ENCODE measurements around the gene CASZ1. TPM values are rescaled to one million over a fixed set of nuclear protein-coding genes. Genes with fewer than 3 reads are reported as not detected.

The CASZ1 gene
- total and polyA plus RNA-seq, 2 donors (not counting 3 experiments of a cell fraction or from before 2014, with no cell fraction given), result 1.5 to 5.2 TPM

GRCh38 chr1:10819198-10819901 is 22.9 kb upstream of the CASZ1 start:
- FAIRE-seq (no peak), DNase-seq (ENCODE audit: low read depth, low spot score) (no peak)
- Histone ChIP-seq H3K79me2 (ENCODE audit: control insufficient read depth, insufficient read depth, low read length) (no peaks in the 10 kb centered on the region), H3K27ac (ENCODE audit: insufficient read depth, low read depth, low read length) (no peak overlapping the region), H3K27me3 (ENCODE audit: control insufficient read depth in 2 of 2, insufficient read depth in 2 of 2, low read length in 2 of 2) (peaks cover 0 to 1% of the 10 kb centered on the region in 2 experiments), H3K4me2 (ENCODE audit: insufficient read depth, low read length) (no peak overlapping the region), H3K4me1 (ENCODE audit: control insufficient read depth, extremely low read depth, insufficient read depth, low read length) (no peaks in the 10 kb centered on the region), H3K4me3 (replicated peaks in 1 of 3; ENCODE audit: insufficient read depth in 1 of 3, low read depth in 1 of 3, low read length in 3 of 3) (no peak overlapping the region), H3K36me3 (ENCODE audit: control insufficient read depth in 2 of 2, extremely low read depth in 1 of 2, insufficient read depth in 2 of 2, low read length in 2 of 2) (no peaks in the 10 kb centered on the region), H3K9ac (replicated peaks; ENCODE audit: extremely low read depth, insufficient read depth, low read length) (no peak overlapping the region), H4K20me1 (replicated peaks; ENCODE audit: control insufficient read depth, extremely low read depth, insufficient read depth, low read length) (no peaks in the 10 kb centered on the region), H3K9me3 (replicated peaks; ENCODE audit: control insufficient read depth, insufficient read depth, low read length) (no peaks in the 10 kb centered on the region), H2AFZ (ENCODE audit: low read depth, low read length) (no peak overlapping the region), H3K9me1 (replicated peaks; ENCODE audit: control insufficient read depth, extremely low read depth, insufficient read depth, low read length) (no peaks in the 10 kb centered on the region)
- dilution Hi-C loops (cut with MboI; ENCODE audit: extremely low pct_ligation_motif_present, low sequenced_read_pairs), result no loop called here
- TF ChIP-seq JUN (IDR thresholded peaks at IDR 0.05; ENCODE audit: borderline replicate concordance, insufficient read depth, insufficient read length, low read depth) (no peak), MYC (IDR thresholded peaks at IDR 0.05; ENCODE audit: low read depth, low read length) (no peak), FOS (IDR thresholded peaks at IDR 0.05; ENCODE audit: borderline replicate concordance, insufficient read depth, low read length) (no peak), GATA2 (IDR thresholded peaks at IDR 0.05; ENCODE audit: insufficient read depth, insufficient read length, low read depth, low read length) (no peak), EZH2 (IDR thresholded peaks at IDR 0.05; ENCODE audit: borderline replicate concordance, low read depth, low read length, severe bottlenecking) (no peak), POLR2AphosphoS5 (IDR thresholded peaks at IDR 0.05; ENCODE audit: insufficient read depth, low read depth, low read length) (no peak), POLR2A (IDR thresholded peaks at IDR 0.05; ENCODE audit: low read depth, low read length) (no peak)
- TF ChIP-seq, protein P1, sequence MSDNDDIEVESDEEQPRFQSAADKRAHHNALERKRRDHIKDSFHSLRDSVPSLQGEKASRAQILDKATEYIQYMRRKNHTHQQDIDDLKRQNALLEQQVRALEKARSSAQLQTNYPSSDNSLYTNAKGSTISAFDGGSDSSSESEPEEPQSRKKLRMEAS (IDR thresholded peaks at IDR 0.05; ENCODE audit: insufficient read depth, insufficient read length), result no peak
- TF ChIP-seq, protein P2, sequence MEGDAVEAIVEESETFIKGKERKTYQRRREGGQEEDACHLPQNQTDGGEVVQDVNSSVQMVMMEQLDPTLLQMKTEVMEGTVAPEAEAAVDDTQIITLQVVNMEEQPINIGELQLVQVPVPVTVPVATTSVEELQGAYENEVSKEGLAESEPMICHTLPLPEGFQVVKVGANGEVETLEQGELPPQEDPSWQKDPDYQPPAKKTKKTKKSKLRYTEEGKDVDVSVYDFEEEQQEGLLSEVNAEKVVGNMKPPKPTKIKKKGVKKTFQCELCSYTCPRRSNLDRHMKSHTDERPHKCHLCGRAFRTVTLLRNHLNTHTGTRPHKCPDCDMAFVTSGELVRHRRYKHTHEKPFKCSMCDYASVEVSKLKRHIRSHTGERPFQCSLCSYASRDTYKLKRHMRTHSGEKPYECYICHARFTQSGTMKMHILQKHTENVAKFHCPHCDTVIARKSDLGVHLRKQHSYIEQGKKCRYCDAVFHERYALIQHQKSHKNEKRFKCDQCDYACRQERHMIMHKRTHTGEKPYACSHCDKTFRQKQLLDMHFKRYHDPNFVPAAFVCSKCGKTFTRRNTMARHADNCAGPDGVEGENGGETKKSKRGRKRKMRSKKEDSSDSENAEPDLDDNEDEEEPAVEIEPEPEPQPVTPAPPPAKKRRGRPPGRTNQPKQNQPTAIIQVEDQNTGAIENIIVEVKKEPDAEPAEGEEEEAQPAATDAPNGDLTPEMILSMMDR (IDR thresholded peaks at IDR 0.05; ENCODE audit: extremely low read depth in 1 of 2, insufficient read depth in 1 of 2, low read depth in 1 of 2, low read length in 2 of 2), result no peak
- ChIA-PET POLR2A (no interaction called here), CTCF (no interaction called here)
- no TSS peak for BruUV-seq (replicated peaks)
- intact Hi-C loops (cut with micrococcal nuclease), result no loop called here
